MM.1S (cell line): ENCODE measurements around the gene MYO16.

Source experiments
- DNase-seq: peaks from one replicate; pipeline ENCODE4 v3.0.0-alpha.2; 2015
- H2AFZ ChIP-seq: fragments of 300-600 bp; sonication (generic); 2 replicates; pipeline ENCODE4 v1.6.0; 2016; ENCODE audit warnings: antibody characterized with exemption, low read length
- H3F3A ChIP-seq: fragments of 300-600 bp; sonication (generic); 2 replicates; pipeline ENCODE4 v1.6.1; 2016; ENCODE audit warnings: mild to moderate bottlenecking, antibody characterized with exemption, low read length, moderate library complexity, mixed read lengths; ENCODE audit not compliant: insufficient read depth
- H3K27ac ChIP-seq: fragments of 300-600 bp; sonication (generic); 2 replicates; pipeline ENCODE4 v1.5.1; 2016; ENCODE audit warnings: mild to moderate bottlenecking, low read length
- H3K27me3 ChIP-seq: fragments of 300-600 bp; sonication (generic); replicated peaks from 2 replicates; pipeline ENCODE4 v1.6.0; 2016; ENCODE audit warnings: low read length; ENCODE audit not compliant: insufficient read depth
- H3K36me3 ChIP-seq: fragments of 300-600 bp; sonication (generic); replicated peaks from 2 replicates; pipeline ENCODE4 v1.6.1; 2016; ENCODE audit warnings: mild to moderate bottlenecking, low read length, mixed read lengths; ENCODE audit not compliant: insufficient read depth
- H3K4me1 ChIP-seq: fragments of 300-600 bp; sonication (generic); 2 replicates; pipeline ENCODE4 v1.6.1; 2016; ENCODE audit warnings: low read length, mixed read lengths
- H3K4me2 ChIP-seq: fragments of 300-600 bp; sonication (generic); 2 replicates; pipeline ENCODE4 v1.6.0; 2016; ENCODE audit warnings: low read depth, low read length
- H3K4me3 ChIP-seq: fragments of 300-600 bp; sonication (generic); 2 replicates; pipeline ENCODE4 v1.5.1; 2016; ENCODE audit warnings: low read length, mixed read lengths
- H3K79me2 ChIP-seq: fragments of 300-600 bp; sonication (generic); 2 replicates; pipeline ENCODE4 v1.6.1; 2016; ENCODE audit warnings: mixed run types, low read length, mixed read lengths
- H3K9ac ChIP-seq: fragments of 300-600 bp; sonication (generic); 2 replicates; pipeline ENCODE4 v1.6.1; 2016; ENCODE audit warnings: low read length, mixed read lengths
- H3K9me2 ChIP-seq: fragments of 300-600 bp; sonication (generic); replicated peaks from 2 replicates; pipeline ENCODE4 v1.6.1; 2016; ENCODE audit warnings: mild to moderate bottlenecking, low read length, mixed read lengths; ENCODE audit not compliant: insufficient read depth
- H3K9me3 ChIP-seq: fragments of 300-600 bp; sonication (generic); replicated peaks from 2 replicates; pipeline ENCODE4 v1.6.1; 2016; ENCODE audit warnings: mild to moderate bottlenecking, low read length, mixed read lengths; ENCODE audit not compliant: insufficient read depth
- H4K20me1 ChIP-seq: fragments of 300-600 bp; sonication (generic); 2 replicates; pipeline ENCODE4 v1.6.1; 2016; ENCODE audit warnings: mild to moderate bottlenecking, low read length, moderate library complexity, mixed read lengths; ENCODE audit not compliant: insufficient read depth
- EZH2 ChIP-seq: fragments of 300-600 bp; sonication (generic); optimal IDR thresholded peaks from 2 replicates; pipeline ENCODE3; 2017; ENCODE audit warnings: low read depth, mild to moderate bottlenecking, antibody characterized with exemption, low read length, mixed read lengths
- EZH2phosphoT487 ChIP-seq: fragments of 300-600 bp; sonication (generic); IDR thresholded peaks from 2 replicates; pipeline ENCODE4 v1.6.1; 2018; ENCODE audit warnings: antibody characterized with exemption, low read length
- TF ChIP-seq, protein P1 (sequence below): fragments of 300-600 bp; sonication (generic); IDR thresholded peaks from 2 replicates; pipeline ENCODE4 v1.5.1; 2016; ENCODE audit warnings: antibody characterized with exemption, low read length, mixed read lengths

Gene MYO16

DNA sequence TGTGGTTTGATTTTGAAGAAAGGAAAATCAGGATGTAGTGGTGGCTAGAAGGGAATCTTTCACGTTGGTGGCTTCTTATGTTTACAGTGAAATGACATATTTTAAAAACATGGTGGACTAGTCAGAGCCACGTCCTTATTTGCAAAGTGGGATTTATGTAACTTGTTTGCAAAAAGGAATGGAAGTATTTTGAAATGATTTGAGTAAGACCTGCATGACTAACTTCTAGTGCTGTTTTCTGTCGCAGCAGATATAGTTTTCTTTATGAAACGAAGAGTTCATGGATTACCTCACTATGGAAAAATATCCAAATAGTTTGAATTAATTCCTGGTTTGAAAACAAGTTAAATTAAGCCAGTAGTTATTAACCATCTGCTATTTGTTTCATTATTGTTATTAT, 476.5 kb downstream of the MYO16 start:
- H3K4me1 ChIP-seq: no peaks in the 10 kb centered on the region
- DNase-seq: no peak
- TF ChIP-seq EZH2phosphoT487 (no peak), EZH2 (no peak)
- TF ChIP-seq, protein P1, sequence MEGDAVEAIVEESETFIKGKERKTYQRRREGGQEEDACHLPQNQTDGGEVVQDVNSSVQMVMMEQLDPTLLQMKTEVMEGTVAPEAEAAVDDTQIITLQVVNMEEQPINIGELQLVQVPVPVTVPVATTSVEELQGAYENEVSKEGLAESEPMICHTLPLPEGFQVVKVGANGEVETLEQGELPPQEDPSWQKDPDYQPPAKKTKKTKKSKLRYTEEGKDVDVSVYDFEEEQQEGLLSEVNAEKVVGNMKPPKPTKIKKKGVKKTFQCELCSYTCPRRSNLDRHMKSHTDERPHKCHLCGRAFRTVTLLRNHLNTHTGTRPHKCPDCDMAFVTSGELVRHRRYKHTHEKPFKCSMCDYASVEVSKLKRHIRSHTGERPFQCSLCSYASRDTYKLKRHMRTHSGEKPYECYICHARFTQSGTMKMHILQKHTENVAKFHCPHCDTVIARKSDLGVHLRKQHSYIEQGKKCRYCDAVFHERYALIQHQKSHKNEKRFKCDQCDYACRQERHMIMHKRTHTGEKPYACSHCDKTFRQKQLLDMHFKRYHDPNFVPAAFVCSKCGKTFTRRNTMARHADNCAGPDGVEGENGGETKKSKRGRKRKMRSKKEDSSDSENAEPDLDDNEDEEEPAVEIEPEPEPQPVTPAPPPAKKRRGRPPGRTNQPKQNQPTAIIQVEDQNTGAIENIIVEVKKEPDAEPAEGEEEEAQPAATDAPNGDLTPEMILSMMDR: no peak
- H3K27me3 ChIP-seq: no peaks in the 10 kb centered on the region
- no peak overlapping the region for H2AFZ ChIP-seq
- no peaks in the 10 kb centered on the region for H3K36me3 ChIP-seq
- H4K20me1 ChIP-seq: no peaks in the 10 kb centered on the region
- H3K27ac ChIP-seq: no peak overlapping the region
- no peak overlapping the region for H3K9ac ChIP-seq
- no peaks in the 10 kb centered on the region for H3K9me2 ChIP-seq
- no peaks in the 10 kb centered on the region for H3K79me2 ChIP-seq
- no peaks in the 10 kb centered on the region for H3F3A ChIP-seq
- H3K9me3 ChIP-seq: no peaks in the 10 kb centered on the region
- H3K4me2 ChIP-seq: no peak overlapping the region
- no peak overlapping the region for H3K4me3 ChIP-seq

DNA sequence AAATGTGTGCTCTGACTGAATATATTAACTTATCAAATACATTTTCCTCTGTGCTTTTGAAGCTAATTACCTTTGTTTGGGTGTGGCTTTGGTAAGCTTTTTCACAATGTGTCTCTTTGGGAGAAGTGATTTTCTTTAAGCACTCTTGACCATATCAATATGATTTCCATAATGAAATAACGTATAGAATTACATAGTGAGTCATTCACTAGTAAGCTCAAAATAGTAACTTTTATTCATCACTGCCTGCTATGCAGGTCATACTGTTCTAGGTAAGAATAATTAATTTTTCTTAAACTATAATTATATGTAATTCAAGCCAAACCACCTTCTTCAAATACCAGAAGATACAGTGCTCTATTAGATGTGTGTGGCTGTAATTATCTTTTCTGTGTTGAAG, 480.7 kb downstream of the MYO16 start:
- Histone ChIP-seq H3K4me2 (no peak overlapping the region), H3K27ac (no peak overlapping the region), H3F3A (no peaks in the 10 kb centered on the region), H3K4me3 (no peak overlapping the region), H3K9me2 (no peaks in the 10 kb centered on the region), H3K9me3 (no peaks in the 10 kb centered on the region), H3K36me3 (no peaks in the 10 kb centered on the region), H3K27me3 (no peaks in the 10 kb centered on the region), H4K20me1 (no peaks in the 10 kb centered on the region), H3K9ac (no peak overlapping the region), H3K4me1 (no peaks in the 10 kb centered on the region), H2AFZ (no peak overlapping the region), H3K79me2 (no peaks in the 10 kb centered on the region)
- DNase-seq: no peak
- TF ChIP-seq, protein P1: no peak
- no peak for TF ChIP-seq EZH2phosphoT487
- TF ChIP-seq EZH2: no peak

DNA sequence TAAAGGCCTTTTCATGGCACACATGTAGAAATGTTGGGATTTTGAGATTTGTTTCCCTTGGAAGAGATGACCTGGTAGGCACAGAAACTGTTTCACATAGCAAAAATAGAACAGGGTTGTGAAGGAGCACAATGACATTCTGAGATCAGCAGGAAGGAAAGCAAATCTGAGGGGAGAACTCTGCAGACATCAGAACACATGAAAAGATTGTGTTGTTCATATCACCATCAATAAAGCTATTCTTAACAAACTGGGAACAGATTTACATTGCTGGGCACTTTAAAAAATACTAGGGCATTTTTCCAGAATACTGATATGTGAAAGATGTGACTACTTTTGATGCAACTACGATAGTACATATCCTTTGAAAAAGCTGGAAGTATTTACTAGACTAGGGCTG, 481.7 kb downstream of the MYO16 start:
- Histone ChIP-seq H3K4me1 (no peaks in the 10 kb centered on the region), H2AFZ (no peak overlapping the region), H3K9ac (no peak overlapping the region), H3K27ac (no peak overlapping the region), H3K9me2 (no peaks in the 10 kb centered on the region), H3K79me2 (no peaks in the 10 kb centered on the region), H3K9me3 (no peaks in the 10 kb centered on the region), H4K20me1 (no peaks in the 10 kb centered on the region), H3K4me3 (no peak overlapping the region), H3K27me3 (no peaks in the 10 kb centered on the region), H3F3A (no peaks in the 10 kb centered on the region), H3K4me2 (no peak overlapping the region), H3K36me3 (no peaks in the 10 kb centered on the region)
- TF ChIP-seq EZH2 (no peak), EZH2phosphoT487 (no peak)
- TF ChIP-seq, protein P1: no peak
- no peak for DNase-seq
